HCT116 (cell line): ENCODE results near the gene DDOST. TPM values are rescaled to one million over a fixed set of nuclear protein-coding genes. Genes with fewer than 3 reads are reported as not detected.
"Not testable (repeated sequence)": the region's sequence is repeated elsewhere in the genome, so short reads cannot be mapped to it uniquely, and the experiment has no call there.

ENCODE experiments used
- ATAC-seq: fragments of 200-7000 bp; cut with Tn5 transposase; 2 replicates; pipeline ENCODE4 v1.9.1; 2020; ENCODE audit warnings: mild to moderate bottlenecking, moderate library complexity
- BruUV-seq: library from RNA; stranded (reverse); fragments of 400-500 nt; replicated peaks from 2 replicates; lab custom pipeline; 2021; lab: Mats Ljungman, UMichigan
- CTCF ChIA-PET: fragments of 300-600 bp; sonication (Branson Sonifier 250); formaldehyde crosslinking; loops from one replicate; lab custom pipeline; 2021; ENCODE audit warnings: antibody characterized with exemption; lab: Charles Lee
- POLR2A ChIA-PET: fragments of 300-600, 350-600 bp; sonication (Branson Sonifier 250); formaldehyde crosslinking; loops from one replicate; lab custom pipeline; 2021; ENCODE audit warnings: antibody characterized with exemption; lab: Charles Lee
- RAD21 ChIA-PET, 2 experiments: fragments of 300-600 bp; sonication (Branson Sonifier 250); formaldehyde crosslinking; loops; one replicate each; lab custom pipeline; 2023; ENCODE audit warnings: low total read pairs in 2 of 2; ENCODE audit not compliant: uncharacterized antibody in 2 of 2, unreplicated experiment in 2 of 2, low non-redundant PET in 1 of 2; lab: Charles Lee
- DNase-seq: peaks from one replicate; pipeline ENCODE4 v3.0.0-alpha.2; 2010; ENCODE audit warnings: low read depth, low spot score
- H2AFZ ChIP-seq: fragments of 200-600 bp; shearing (Covaris generic), sonication (generic); 2 replicates; pipeline ENCODE4 v1.6.1; 2017; ENCODE audit warnings: low read depth, mixed run types, mixed read lengths, antibody characterized with exemption, low read length; ENCODE audit not compliant: poor library complexity, severe bottlenecking
- H3K27ac ChIP-seq: 2 replicates; pipeline ENCODE4 v1.5.1; 2012; ENCODE audit warnings: low read depth, low read length
- H3K27me3 ChIP-seq: fragments of 200-600 bp; sonication (generic); 2 replicates; pipeline ENCODE4 v1.6.1; 2016; ENCODE audit warnings: mixed run types, low read length, mixed read lengths; ENCODE audit not compliant: insufficient read depth
- H3K36me3 ChIP-seq, 2 experiments: fragments of 200-500 bp in 1 of 2; fragments of 200-600 bp in 1 of 2; sonication (Bioruptor generic) in 1 of 2; sonication (generic) in 1 of 2; 2 replicates each; pipeline versions ENCODE4 v1.5.1 to v1.6.1; 2014 to 2016; ENCODE audit warnings: low read length in 2 of 2, inconsistent platforms in 1 of 2, mixed read lengths in 1 of 2, mixed run types in 1 of 2; ENCODE audit not compliant: insufficient read depth in 2 of 2, control insufficient read depth in 1 of 2
- H3K4me1 ChIP-seq, 2 experiments: fragments of 200-600 bp in 1 of 2; sonication (generic) in 1 of 2; 2 replicates each; pipeline versions ENCODE4 v1.5.1 to v1.6.1; 2012 to 2017; ENCODE audit warnings: low read length in 2 of 2, inconsistent platforms in 1 of 2, mild to moderate bottlenecking in 1 of 2, mixed read lengths in 1 of 2, mixed run types in 1 of 2, moderate library complexity in 1 of 2; ENCODE audit not compliant: insufficient read depth in 2 of 2, control insufficient read depth in 1 of 2
- H3K4me2 ChIP-seq: fragments of 200-600 bp; sonication (generic); 2 replicates; pipeline ENCODE4 v1.6.1; 2017; ENCODE audit warnings: mixed run types, low read length, mixed read lengths
- H3K4me3 ChIP-seq, 2 experiments: fragments of 200-600 bp in 1 of 2; sonication (generic) in 1 of 2; replicated peaks in 1 of 2; 2 replicates each; pipeline ENCODE4 v1.5.1; 2011 to 2016; ENCODE audit warnings: low read length in 2 of 2, control low read depth in 1 of 2, low read depth in 1 of 2, mild to moderate bottlenecking in 1 of 2, mixed read lengths in 1 of 2, mixed run types in 1 of 2
- H3K79me2 ChIP-seq: fragments of 200-600 bp; sonication (generic); 2 replicates; pipeline ENCODE4 v1.6.1; 2017; ENCODE audit warnings: mild to moderate bottlenecking, mixed run types, low read length, moderate library complexity, mixed read lengths; ENCODE audit not compliant: insufficient read depth
- H3K9ac ChIP-seq: fragments of 200-600 bp; sonication (generic); 2 replicates; pipeline ENCODE4 v1.6.1; 2016; ENCODE audit warnings: low read length, mixed read lengths
- H3K9me2 ChIP-seq: fragments of 200-600 bp; sonication (generic), shearing (Covaris generic); 2 replicates; pipeline ENCODE4 v1.6.1; 2017; ENCODE audit warnings: mixed run types, mild to moderate bottlenecking, moderate library complexity; ENCODE audit not compliant: insufficient read depth
- H3K9me3 ChIP-seq, 2 experiments: fragments of 200-500 bp in 1 of 2; fragments of 200-600 bp in 1 of 2; sonication (Bioruptor generic) in 1 of 2; sonication (generic) in 1 of 2; 2 replicates each; pipeline ENCODE4 v1.6.1; 2014 to 2017; ENCODE audit warnings: low read length in 2 of 2, mixed read lengths in 2 of 2, inconsistent platforms in 1 of 2, low read depth in 1 of 2, mild to moderate bottlenecking in 1 of 2, mixed run types in 1 of 2, moderate library complexity in 1 of 2; ENCODE audit not compliant: control insufficient read depth in 1 of 2, insufficient read depth in 1 of 2
- H4K20me1 ChIP-seq: fragments of 200-600 bp; sonication (generic), shearing (Covaris generic); 2 replicates; pipeline ENCODE4 v1.6.1; 2017; ENCODE audit warnings: mixed run types, mild to moderate bottlenecking, moderate library complexity; ENCODE audit not compliant: insufficient read depth
- ATF3 ChIP-seq: IDR thresholded peaks from 2 replicates; pipeline ENCODE4 v1.6.1; 2012
- CBX3 ChIP-seq: IDR thresholded peaks from 2 replicates; pipeline ENCODE4 v1.6.1; 2012; ENCODE audit warnings: low read depth
- CEBPB ChIP-seq: IDR thresholded peaks from 2 replicates; pipeline ENCODE4 v1.6.1; 2012; ENCODE audit warnings: low read depth
- CTCF ChIP-seq, 3 experiments: fragments of 200-600 bp in 1 of 3; sonication (generic) in 1 of 3; IDR thresholded peaks in 2 of 3; conservative IDR thresholded peaks in 1 of 3; 2 replicates each; pipeline ENCODE4 v1.5.1; 2012 to 2017; ENCODE audit warnings: low read depth in 2 of 3, low read length in 2 of 3, antibody characterized with exemption in 1 of 3, borderline replicate concordance in 1 of 3, control low read depth in 1 of 3, mild to moderate bottlenecking in 1 of 3, mixed read lengths in 1 of 3, mixed run types in 1 of 3, moderate library complexity in 1 of 3; ENCODE audit not compliant: insufficient read depth in 1 of 3
- EGR1 ChIP-seq: IDR thresholded peaks from 2 replicates; pipeline ENCODE4 v1.6.1; 2012; ENCODE audit warnings: low read depth
- ELF1 ChIP-seq: IDR thresholded peaks from 2 replicates; pipeline ENCODE4 v1.6.1; 2012; ENCODE audit warnings: low read depth, borderline replicate concordance
- EZH2 ChIP-seq: fragments of 200-600 bp; sonication (generic); IDR thresholded peaks from 2 replicates; pipeline ENCODE4 v1.6.1; 2017; ENCODE audit warnings: antibody characterized with exemption, mixed run types
- JUND ChIP-seq: IDR thresholded peaks from 2 replicates; pipeline ENCODE4 v1.6.1; 2012
- MAX ChIP-seq: IDR thresholded peaks from 2 replicates; pipeline ENCODE4 v1.6.1; 2012
- POLR2A ChIP-seq: IDR thresholded peaks from 2 replicates; pipeline ENCODE4 v1.7.0; 2011; ENCODE audit warnings: borderline replicate concordance; ENCODE audit not compliant: insufficient read depth, insufficient read length; ENCODE audit errors: extremely low read depth
- POLR2AphosphoS5 ChIP-seq: IDR thresholded peaks from 2 replicates; pipeline ENCODE4 v1.6.1; 2011; ENCODE audit warnings: mild to moderate bottlenecking, low read depth, low read length, moderate library complexity
- RAD21 ChIP-seq: IDR thresholded peaks from 2 replicates; pipeline ENCODE4 v1.6.1; 2012; ENCODE audit warnings: low read depth, mild to moderate bottlenecking
- SIN3A ChIP-seq: IDR thresholded peaks from 2 replicates; pipeline ENCODE4 v1.6.1; 2012; ENCODE audit warnings: low read depth
- SP1 ChIP-seq: IDR thresholded peaks from 2 replicates; pipeline ENCODE4 v1.6.1; 2012; ENCODE audit warnings: low read depth
- SRF ChIP-seq: IDR thresholded peaks from 2 replicates; pipeline ENCODE4 v1.6.1; 2012; ENCODE audit warnings: low read depth
- YY1 ChIP-seq: IDR thresholded peaks from 2 replicates; pipeline ENCODE4 v1.6.1; 2011; ENCODE audit warnings: low read length, low read depth, moderate library complexity, mild to moderate bottlenecking; ENCODE audit not compliant: insufficient replicate concordance; ENCODE audit errors: extremely low read depth
- ZBTB33 ChIP-seq: IDR thresholded peaks from 2 replicates; pipeline ENCODE4 v1.6.1; 2011; ENCODE audit warnings: mild to moderate bottlenecking, low read length, moderate library complexity; ENCODE audit not compliant: insufficient replicate concordance; ENCODE audit errors: extremely low read depth
- ZFX ChIP-seq: fragments of 450-650 bp; IDR thresholded peaks from 2 replicates; pipeline ENCODE4 v1.6.1; 2017
- ZNF274 ChIP-seq: fragments of 200-500 bp; sonication (Bioruptor generic); IDR thresholded peaks from 2 replicates; pipeline ENCODE4 v1.6.1; 2014; ENCODE audit warnings: mild to moderate bottlenecking, low read depth, low read length, inconsistent platforms
- intact Hi-C: fragments of 100-400 bp; cut with micrococcal nuclease; formaldehyde crosslinking; loops from 2 replicates; pipeline ENCODE4 v1.10.0; 2022
- total RNA-seq: library from RNA; stranded (reverse); gene quantifications from one replicate; pipeline ENCODE4 v1.2.1, GENCODE V29; 2021; ENCODE audit not compliant: unreplicated experiment

DDOST gene
- total RNA-seq, 1 experiment from 2014 or later = 387 TPM

- intact Hi-C loops = no loop called here
- Histone ChIP-seq H3K9me3 (no peaks in the 10 kb centered on the region), H3K36me3 (no peaks in the 10 kb centered on the region), H3K4me2 (no peak overlapping the region), H4K20me1 (no peaks in the 10 kb centered on the region), H3K9ac (no peak overlapping the region), H3K27me3 (no peaks in the 10 kb centered on the region), H3K27ac (no peak overlapping the region), H2AFZ (no peak overlapping the region), H3K79me2 (no peaks in the 10 kb centered on the region), H3K4me1 (peaks cover 32 to 53% of the 10 kb centered on the region in 2 experiments), H3K9me2 (no peaks in the 10 kb centered on the region), H3K4me3 (no peak overlapping the region)
- RAD21 ChIA-PET = no interaction called here
- no peak for ATAC-seq
- no peak for TF ChIP-seq POLR2A
- TF ChIP-seq YY1 = no peak
- no peak for TF ChIP-seq ZNF274
- TF ChIP-seq ZFX = no peak
- TF ChIP-seq SP1 = no peak
- TF ChIP-seq ATF3 = no peak
- TF ChIP-seq SIN3A = no peak
- TF ChIP-seq ELF1 = no peak
- TF ChIP-seq MAX = no peak
- TF ChIP-seq EGR1 = no peak
- no peak for TF ChIP-seq EZH2
- no peak for TF ChIP-seq CEBPB
- no peak for TF ChIP-seq RAD21
- TF ChIP-seq CBX3 = no peak
- TF ChIP-seq POLR2AphosphoS5 = no peak
- no peak for TF ChIP-seq CTCF (IDR thresholded peaks at IDR 0.05 in 2 of 3, conservative IDR thresholded peaks at IDR 0.05 in 1 of 3; ENCODE audit: borderline replicate concordance in 1 of 3, insufficient read depth in 1 of 3, low read depth in 2 of 3, low read length in 2 of 3)
- TF ChIP-seq ZBTB33 = no peak
- no peak for TF ChIP-seq JUND
- no peak for TF ChIP-seq SRF
- CTCF ChIA-PET = no interaction called here
- no TSS peak for BruUV-seq
- no peak for DNase-seq
- POLR2A ChIA-PET = no interaction called here
Measured at GRCh38 chr1:20609541-20609940, 51.6 kb downstream of the DDOST start.

- H3K79me2 ChIP-seq, H3K9me3 ChIP-seq, RAD21 ChIA-PET, H3K9me2 ChIP-seq, DNase-seq, H3K36me3 ChIP-seq, H2AFZ ChIP-seq, H3K9ac ChIP-seq, H3K27ac ChIP-seq, H4K20me1 ChIP-seq, BruUV-seq, CTCF ChIA-PET, ATAC-seq, POLR2A ChIA-PET, intact Hi-C loops, H3K4me3 ChIP-seq, H3K4me2 ChIP-seq, H3K27me3 ChIP-seq: not testable (repeated sequence)
- peaks cover 20 to 49% of the 10 kb centered on the region in 2 experiments for H3K4me1 ChIP-seq
Measured at GRCh38 chr1:20606801-20607570, 54.2 kb downstream of the DDOST start.
